ENCODE results near the gene KRR1. TPM values are rescaled to one million over a fixed set of nuclear protein-coding genes. Genes with fewer than 3 reads are reported as not detected.

Gene KRR1
- total and polyA plus RNA-seq, 2 of the 13 experiments (the other 11 are each of a cell fraction or from before 2014, with no cell fraction given): 19.3 to 103 TPM

DNA sequence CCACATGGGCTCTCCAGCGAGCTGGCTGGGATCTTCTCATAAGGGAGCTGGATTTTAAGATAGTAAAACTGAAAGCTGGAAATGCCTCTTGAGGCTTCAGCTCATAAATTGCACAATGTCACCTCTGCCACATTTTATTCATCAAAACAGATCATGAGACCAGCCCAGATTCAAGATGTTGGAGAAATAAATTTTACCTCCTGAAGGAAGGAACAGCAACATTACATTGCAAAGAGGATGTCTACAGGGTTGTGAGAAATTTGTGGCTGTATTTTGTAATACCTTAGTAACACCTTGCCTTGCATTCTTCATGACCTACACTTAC, 43.1 kb upstream of the KRR1 start:
- no peaks in the 10 kb centered on the region for H3K36me3 ChIP-seq (replicated peaks in 1 of 2; ENCODE audit: control insufficient read depth in 1 of 2, insufficient read depth in 2 of 2, low read length in 2 of 2)
- H3K4me1 ChIP-seq (ENCODE audit: insufficient read depth, low read length): peaks cover 52% of the 10 kb centered on the region
- no peak for FAIRE-seq
- no peak overlapping the region for H3K27ac ChIP-seq (ENCODE audit: extremely low read length, insufficient read depth, low read length)
- no peaks in the 10 kb centered on the region for H3K79me2 ChIP-seq (ENCODE audit: insufficient read depth, low read length)
- ChIA-PET POLR2A (no interaction called here), CTCF (ENCODE audit: low intra/inter-chr PET ratio, low total read pairs) (no interaction called here)
- no TSS peak for BruUV-seq (replicated peaks)
- H3K4me3 ChIP-seq (replicated peaks in 1 of 3; ENCODE audit: insufficient read depth in 1 of 3, low read depth in 2 of 3, low read length in 3 of 3): no peak overlapping the region
- TF ChIP-seq SETDB1 (CRISPR knock-in tag; IDR thresholded peaks at IDR 0.05; ENCODE audit: borderline replicate concordance): no peak
- DNase-seq (ENCODE audit: low spot score): no peak
- H3K9me3 ChIP-seq (ENCODE audit: low read length): no peaks in the 10 kb centered on the region
- H3K27me3 ChIP-seq (ENCODE audit: control insufficient read depth in 1 of 2, insufficient read depth in 2 of 2, low read length in 2 of 2): no peaks in the 10 kb centered on the region
- intact Hi-C loops (cut with micrococcal nuclease; ENCODE audit: unreplicated experiment) (no loop called here), in situ Hi-C loops (cut with HindIII; ENCODE audit: extremely low pct_ligation_motif_present, low pct_unique_long_range_greater_than_20kb) (no loop called here)
- H3K4me2 ChIP-seq (ENCODE audit: low read depth, low read length): no peak overlapping the region
- WGBS (ENCODE audit: low lambda C conversion rate): 22% methylated on average over 1 of the region's 1 CpG
- H2AFZ ChIP-seq (ENCODE audit: low read length): no peak overlapping the region
- no peaks in the 10 kb centered on the region for H4K20me1 ChIP-seq (ENCODE audit: insufficient read depth, low read length)
- no peak overlapping the region for H3K9ac ChIP-seq (ENCODE audit: insufficient read depth, low read depth, low read length)
- ATAC-seq: no peak

DNA sequence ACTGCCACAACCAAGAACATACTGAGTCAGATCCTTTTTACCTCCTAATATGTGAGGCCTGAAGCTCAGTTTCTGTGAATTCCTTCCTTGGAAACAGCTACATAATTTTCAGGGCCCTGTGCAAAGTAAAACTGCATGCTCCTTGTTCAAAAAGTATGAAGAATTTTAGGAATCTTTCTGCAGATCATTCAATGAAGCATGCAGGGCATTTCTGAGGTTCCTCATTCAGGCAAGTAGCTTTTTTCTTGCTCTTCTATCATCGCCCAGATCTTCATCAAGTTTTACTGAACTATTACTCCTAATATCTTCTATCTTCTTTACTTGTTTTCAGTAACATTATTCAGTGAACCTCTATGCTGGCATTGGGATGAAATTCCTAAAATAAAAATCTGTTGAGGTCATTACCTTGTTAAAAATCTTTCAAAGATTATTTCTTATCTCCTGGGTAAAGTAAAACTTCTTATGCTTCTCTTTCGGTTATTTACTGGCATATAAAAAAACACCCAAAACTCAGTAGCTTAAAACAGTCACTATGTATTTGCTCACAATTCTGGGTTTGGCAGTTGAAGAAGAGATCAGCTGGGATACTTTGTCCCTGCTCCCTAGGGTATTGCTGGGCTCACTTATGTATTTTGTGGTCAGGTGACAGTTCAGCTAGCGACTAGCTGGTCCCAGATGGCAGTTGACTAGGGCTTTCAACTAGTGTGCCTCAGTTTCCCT, 42.6 kb upstream of the KRR1 start:
- no TSS peak for BruUV-seq (replicated peaks)
- ATAC-seq: no peak
- Histone ChIP-seq H3K4me2 (ENCODE audit: low read depth, low read length) (no peak overlapping the region), H3K27ac (ENCODE audit: extremely low read length, insufficient read depth, low read length) (no peak overlapping the region), H3K27me3 (ENCODE audit: control insufficient read depth in 1 of 2, insufficient read depth in 2 of 2, low read length in 2 of 2) (no peaks in the 10 kb centered on the region), H4K20me1 (ENCODE audit: insufficient read depth, low read length) (no peaks in the 10 kb centered on the region), H3K4me1 (ENCODE audit: insufficient read depth, low read length) (peaks cover 47% of the 10 kb centered on the region), H3K4me3 (replicated peaks in 1 of 3; ENCODE audit: insufficient read depth in 1 of 3, low read depth in 2 of 3, low read length in 3 of 3) (no peak overlapping the region), H3K9ac (ENCODE audit: insufficient read depth, low read depth, low read length) (no peak overlapping the region), H3K36me3 (replicated peaks in 1 of 2; ENCODE audit: control insufficient read depth in 1 of 2, insufficient read depth in 2 of 2, low read length in 2 of 2) (no peaks in the 10 kb centered on the region), H2AFZ (ENCODE audit: low read length) (no peak overlapping the region), H3K9me3 (ENCODE audit: low read length) (no peaks in the 10 kb centered on the region), H3K79me2 (ENCODE audit: insufficient read depth, low read length) (no peaks in the 10 kb centered on the region)
- FAIRE-seq: no peak
- in situ Hi-C loops (cut with HindIII; ENCODE audit: extremely low pct_ligation_motif_present, low pct_unique_long_range_greater_than_20kb) (no loop called here), intact Hi-C loops (cut with micrococcal nuclease; ENCODE audit: unreplicated experiment) (loop anchor here (2.0 kb wide), 1 partner anchor 69 kb away; no protein-coding TSS in a partner anchor)
- ChIA-PET POLR2A (no interaction called here), CTCF (ENCODE audit: low intra/inter-chr PET ratio, low total read pairs) (no interaction called here)
- no peak for DNase-seq (ENCODE audit: low spot score)
- WGBS (ENCODE audit: low lambda C conversion rate): 14% methylated on average over 3 of the region's 3 CpGs
- TF ChIP-seq CBX1 (IDR thresholded peaks at IDR 0.05; ENCODE audit: low read depth) (no peak), RFX1 (IDR thresholded peaks at IDR 0.05) (no peak), CCAR2 (optimal IDR thresholded peaks at IDR 0.05; ENCODE audit: low read depth, low read length) (no peak), BCL6 (CRISPR knock-in tag; IDR thresholded peaks at IDR 0.05) (no peak), MBNL3 (CRISPR knock-in tag; conservative IDR thresholded peaks at IDR 0.05) (no peak), MEIS2 (CRISPR knock-in tag; IDR thresholded peaks at IDR 0.05) (no peak), KDM4B (CRISPR knock-in tag; IDR thresholded peaks at IDR 0.05) (no peak), ZNF343 (CRISPR knock-in tag; IDR thresholded peaks at IDR 0.05) (no peak), HNRNPUL1 (IDR thresholded peaks at IDR 0.05; ENCODE audit: low read depth, low read length) (no peak)
- TF ChIP-seq, protein P1, sequence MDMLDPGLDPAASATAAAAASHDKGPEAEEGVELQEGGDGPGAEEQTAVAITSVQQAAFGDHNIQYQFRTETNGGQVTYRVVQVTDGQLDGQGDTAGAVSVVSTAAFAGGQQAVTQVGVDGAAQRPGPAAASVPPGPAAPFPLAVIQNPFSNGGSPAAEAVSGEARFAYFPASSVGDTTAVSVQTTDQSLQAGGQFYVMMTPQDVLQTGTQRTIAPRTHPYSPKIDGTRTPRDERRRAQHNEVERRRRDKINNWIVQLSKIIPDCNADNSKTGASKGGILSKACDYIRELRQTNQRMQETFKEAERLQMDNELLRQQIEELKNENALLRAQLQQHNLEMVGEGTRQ (IDR thresholded peaks at IDR 0.05; ENCODE audit: low read depth, low read length): no peak
- TF ChIP-seq, protein P1 (CRISPR knock-in tag; IDR thresholded peaks at IDR 0.05; ENCODE audit: borderline replicate concordance): no peak
- TF ChIP-seq, protein P2, sequence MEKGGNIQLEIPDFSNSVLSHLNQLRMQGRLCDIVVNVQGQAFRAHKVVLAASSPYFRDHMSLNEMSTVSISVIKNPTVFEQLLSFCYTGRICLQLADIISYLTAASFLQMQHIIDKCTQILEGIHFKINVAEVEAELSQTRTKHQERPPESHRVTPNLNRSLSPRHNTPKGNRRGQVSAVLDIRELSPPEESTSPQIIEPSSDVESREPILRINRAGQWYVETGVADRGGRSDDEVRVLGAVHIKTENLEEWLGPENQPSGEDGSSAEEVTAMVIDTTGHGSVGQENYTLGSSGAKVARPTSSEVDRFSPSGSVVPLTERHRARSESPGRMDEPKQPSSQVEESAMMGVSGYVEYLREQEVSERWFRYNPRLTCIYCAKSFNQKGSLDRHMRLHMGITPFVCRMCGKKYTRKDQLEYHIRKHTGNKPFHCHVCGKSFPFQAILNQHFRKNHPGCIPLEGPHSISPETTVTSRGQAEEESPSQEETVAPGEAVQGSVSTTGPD (CRISPR knock-in tag; IDR thresholded peaks at IDR 0.05): no peak
- TF ChIP-seq, protein P3, sequence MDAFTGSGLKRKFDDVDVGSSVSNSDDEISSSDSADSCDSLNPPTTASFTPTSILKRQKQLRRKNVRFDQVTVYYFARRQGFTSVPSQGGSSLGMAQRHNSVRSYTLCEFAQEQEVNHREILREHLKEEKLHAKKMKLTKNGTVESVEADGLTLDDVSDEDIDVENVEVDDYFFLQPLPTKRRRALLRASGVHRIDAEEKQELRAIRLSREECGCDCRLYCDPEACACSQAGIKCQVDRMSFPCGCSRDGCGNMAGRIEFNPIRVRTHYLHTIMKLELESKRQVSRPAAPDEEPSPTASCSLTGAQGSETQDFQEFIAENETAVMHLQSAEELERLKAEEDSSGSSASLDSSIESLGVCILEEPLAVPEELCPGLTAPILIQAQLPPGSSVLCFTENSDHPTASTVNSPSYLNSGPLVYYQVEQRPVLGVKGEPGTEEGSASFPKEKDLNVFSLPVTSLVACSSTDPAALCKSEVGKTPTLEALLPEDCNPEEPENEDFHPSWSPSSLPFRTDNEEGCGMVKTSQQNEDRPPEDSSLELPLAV (CRISPR knock-in tag; conservative IDR thresholded peaks at IDR 0.05; ENCODE audit: low read depth): no peak
